Stomach smooth muscle (tissue), 2 donors: ENCODE results near the gene TMEM101.
"Not testable (repeated sequence)": the region's sequence is repeated elsewhere in the genome, so short reads cannot be mapped to it uniquely, and the experiment has no call there.

Source experiments
- H3K27ac ChIP-seq: one replicate; pipeline ENCODE4 v1.7.0; 2013; ENCODE audit warnings: mild to moderate bottlenecking, low read length, inconsistent platforms
- H3K27me3 ChIP-seq, 2 donors: one replicate each; pipeline ENCODE4 v1.7.0; 2013; ENCODE audit warnings: low read length in 2 of 2; ENCODE audit not compliant: insufficient read depth in 2 of 2, control insufficient read depth in 1 of 2
- H3K36me3 ChIP-seq, 2 donors: one replicate each; pipeline ENCODE4 v1.7.0; 2013; ENCODE audit warnings: low read length in 2 of 2; ENCODE audit not compliant: control insufficient read depth in 2 of 2, insufficient read depth in 2 of 2
- H3K4me1 ChIP-seq: one replicate; pipeline ENCODE4 v1.7.0; 2013; ENCODE audit warnings: low read length; ENCODE audit not compliant: control insufficient read depth, insufficient read depth
- H3K4me3 ChIP-seq, 2 donors: one replicate each; pipeline ENCODE4 v1.7.0; 2013; ENCODE audit warnings: low read length in 2 of 2
- H3K9ac ChIP-seq, 2 donors: one replicate each; pipeline ENCODE4 v1.7.0; 2013; ENCODE audit warnings: low read length in 2 of 2, mild to moderate bottlenecking in 1 of 2
- H3K9me3 ChIP-seq, 2 donors: one replicate each; pipeline ENCODE4 v1.7.0; 2013; ENCODE audit warnings: low read length in 2 of 2; ENCODE audit not compliant: control insufficient read depth in 2 of 2
- donor health status: healthy.
- donor health status: Pancreatic carcinoma.

The TMEM101 gene

DNA sequence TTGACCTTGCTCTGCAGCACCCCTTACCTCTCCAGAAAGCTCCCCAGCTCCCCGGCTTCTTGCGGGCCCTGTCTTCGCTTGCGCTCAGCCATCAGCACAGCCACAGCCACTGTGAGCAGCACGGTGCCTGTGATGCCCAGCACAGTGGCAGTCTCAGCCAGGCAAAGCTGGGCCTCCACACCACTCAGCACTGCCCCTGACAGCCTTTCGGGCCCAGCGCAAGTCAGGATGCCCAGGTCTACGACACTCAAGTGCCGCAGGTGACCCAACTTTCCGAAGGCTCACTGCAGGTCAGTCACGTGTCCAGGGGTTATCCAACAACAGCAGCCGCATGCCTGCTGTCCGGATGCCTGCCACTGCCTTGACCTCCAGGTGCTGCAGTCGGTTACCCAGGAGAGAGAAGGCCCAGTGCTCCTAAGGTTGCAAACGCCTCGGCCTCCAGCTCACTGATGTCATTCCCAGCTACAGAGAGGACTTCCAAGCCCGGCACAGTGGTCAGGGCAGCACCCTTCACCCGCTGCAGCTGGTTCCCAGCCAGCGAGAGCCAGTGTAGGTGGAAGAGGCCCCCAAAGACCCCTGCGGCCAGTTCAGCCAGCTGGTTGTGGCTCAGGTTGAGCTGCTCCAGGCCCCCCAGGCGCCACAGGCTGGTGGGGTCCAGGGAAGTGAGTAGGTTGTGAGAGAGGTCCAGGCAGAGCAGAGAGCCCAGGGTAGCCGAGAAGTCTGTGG is 8.9 kb upstream of the TMEM101 start:
- H3K9ac ChIP-seq = no peak overlapping the region
- no peak overlapping the region for H3K27ac ChIP-seq
- H3K27me3 ChIP-seq = no peaks in the 10 kb centered on the region
- H3K9me3 ChIP-seq = no peaks in the 10 kb centered on the region
- H3K4me1 ChIP-seq = no peaks in the 10 kb centered on the region
- no peak overlapping the region for H3K4me3 ChIP-seq
- H3K36me3 ChIP-seq = peaks cover 0 to 11% of the 10 kb centered on the region in 2 donors

- Histone ChIP-seq H3K27ac (no peak overlapping the region), H3K9me3 (no peaks in the 10 kb centered on the region), H3K4me3 (no peak overlapping the region), H3K4me1 (no peaks in the 10 kb centered on the region), H3K36me3 (peaks cover 0 to 10% of the 10 kb centered on the region in 2 donors), H3K27me3 (no peaks in the 10 kb centered on the region), H3K9ac (no peak overlapping the region)
Measured at GRCh38 chr17:44022246-44022645, 7.5 kb upstream of the TMEM101 start.

DNA sequence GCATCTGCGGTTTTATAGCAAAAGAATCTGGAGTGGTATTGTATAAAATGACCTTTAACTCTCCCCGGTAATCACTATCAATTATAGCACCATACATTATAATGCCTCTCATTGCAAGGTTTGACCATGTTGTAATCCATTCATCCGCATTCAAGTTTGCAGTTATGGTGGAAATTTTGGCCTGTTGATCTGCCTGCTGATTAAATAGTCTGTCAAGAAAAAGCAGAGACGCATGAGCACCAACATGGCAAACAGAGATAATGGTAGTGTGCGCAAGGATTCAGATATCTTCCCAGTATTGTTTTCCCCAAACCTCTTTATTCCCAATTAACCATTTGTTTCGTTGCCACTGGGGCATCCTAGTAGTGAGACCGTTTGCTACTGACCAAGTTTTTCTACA is 6.5 kb upstream of the TMEM101 start:
- not testable (repeated sequence) for H3K9me3 ChIP-seq, H3K36me3 ChIP-seq, H3K4me1 ChIP-seq, H3K27me3 ChIP-seq, H3K4me3 ChIP-seq, H3K9ac ChIP-seq, H3K27ac ChIP-seq

GRCh38 chr17:44014133-44014436 is 678 bp downstream of the TMEM101 start:
- H3K9me3 ChIP-seq = no peaks in the 10 kb centered on the region
- H3K9ac ChIP-seq = peak overlapping the region; percentile 86 to 91
- H3K4me3 ChIP-seq = peak overlapping the region; percentile 95 to 100
- H3K27ac ChIP-seq = no peak overlapping the region
- H3K27me3 ChIP-seq = no peaks in the 10 kb centered on the region
- peaks cover 13% of the 10 kb centered on the region for H3K4me1 ChIP-seq
- H3K36me3 ChIP-seq = peaks cover 4 to 12% of the 10 kb centered on the region in 2 donors

DNA sequence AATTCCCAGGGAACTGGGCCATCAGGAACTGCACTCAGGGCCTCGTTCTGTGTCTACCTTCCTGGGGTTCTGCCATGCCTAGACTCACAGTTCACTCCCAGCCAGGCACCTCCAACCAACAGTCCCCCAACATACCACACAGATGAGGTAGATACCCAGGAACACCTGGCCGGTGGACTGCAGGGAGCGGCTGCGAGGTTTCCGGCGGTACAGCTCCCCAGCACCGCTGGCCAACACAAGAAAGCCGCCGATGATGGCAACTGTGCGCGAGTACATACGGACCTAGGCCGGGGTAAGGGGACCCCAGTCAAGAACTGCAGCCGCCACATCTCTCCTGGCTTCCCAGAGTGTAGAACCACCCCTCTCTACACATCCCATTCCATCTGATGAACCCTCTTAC is 1.9 kb downstream of the TMEM101 start:
- Histone ChIP-seq H3K9me3 (no peaks in the 10 kb centered on the region), H3K36me3 (peaks cover 4 to 12% of the 10 kb centered on the region in 2 donors), H3K27ac (no peak overlapping the region), H3K9ac (no peak overlapping the region), H3K4me1 (peaks cover 17% of the 10 kb centered on the region), H3K4me3 (no peak overlapping the region), H3K27me3 (peaks cover 6 to 7% of the 10 kb centered on the region in 2 donors)

- H3K36me3 ChIP-seq = peaks cover 4 to 12% of the 10 kb centered on the region in 2 donors
- no peak overlapping the region for H3K27ac ChIP-seq
- peaks cover 22% of the 10 kb centered on the region for H3K4me1 ChIP-seq
Measured at GRCh38 chr17:44012391-44012790, 2.4 kb downstream of the TMEM101 start.

GRCh38 chr17:44011876-44012275 is 2.9 kb downstream of the TMEM101 start:
- no peaks in the 10 kb centered on the region for H3K9me3 ChIP-seq
- H3K36me3 ChIP-seq = peaks cover 4 to 12% of the 10 kb centered on the region in 2 donors
- H3K4me1 ChIP-seq = peaks cover 27% of the 10 kb centered on the region
- H3K27ac ChIP-seq = no peak overlapping the region
- H3K27me3 ChIP-seq = peaks cover 9 to 17% of the 10 kb centered on the region in 2 donors
- no peak overlapping the region for H3K4me3 ChIP-seq
- no peak overlapping the region for H3K9ac ChIP-seq

More at GRCh38 chr17:44012391-44012790, 2.4 kb downstream of the TMEM101 start:
- Histone ChIP-seq H3K4me3 (no peak overlapping the region), H3K27me3 (peaks cover 9 to 12% of the 10 kb centered on the region in 2 donors), H3K9ac (no peak overlapping the region), H3K9me3 (no peaks in the 10 kb centered on the region)

GRCh38 chr17:44010966-44011647 is 3.7 kb downstream of the TMEM101 start:
- no peak overlapping the region for H3K4me3 ChIP-seq
- no peak overlapping the region for H3K9ac ChIP-seq
- peaks cover 14 to 21% of the 10 kb centered on the region in 2 donors for H3K27me3 ChIP-seq
- peaks cover 4 to 12% of the 10 kb centered on the region in 2 donors for H3K36me3 ChIP-seq
- H3K27ac ChIP-seq = no peak overlapping the region
- H3K9me3 ChIP-seq = no peaks in the 10 kb centered on the region
- H3K4me1 ChIP-seq = peaks cover 35% of the 10 kb centered on the region

GRCh38 chr17:44008205-44008909 is 6.4 kb downstream of the TMEM101 start:
- peaks cover 39% of the 10 kb centered on the region for H3K4me1 ChIP-seq
- H3K27me3 ChIP-seq = peaks cover 33 to 43% of the 10 kb centered on the region in 2 donors
- no peaks in the 10 kb centered on the region for H3K9me3 ChIP-seq
- H3K4me3 ChIP-seq = no peak overlapping the region
- no peak overlapping the region for H3K9ac ChIP-seq
- no peak overlapping the region for H3K27ac ChIP-seq
- peaks cover 4 to 12% of the 10 kb centered on the region in 2 donors for H3K36me3 ChIP-seq

- H3K9ac ChIP-seq = peak overlapping the region; percentile 33 to 42
- peaks cover 39% of the 10 kb centered on the region for H3K4me1 ChIP-seq
- H3K27ac ChIP-seq = no peak overlapping the region
- H3K4me3 ChIP-seq = peak overlapping the region; percentile 70 to 79
- peaks cover 33 to 43% of the 10 kb centered on the region in 2 donors for H3K27me3 ChIP-seq
- peaks cover 4 to 10% of the 10 kb centered on the region in 2 donors for H3K36me3 ChIP-seq
- H3K9me3 ChIP-seq = no peaks in the 10 kb centered on the region
Measured at GRCh38 chr17:44007346-44008204, 7.2 kb downstream of the TMEM101 start.
